Hepatocyte (in vitro differentiated cells): ENCODE measurements around the gene RACGAP1. TPM values are rescaled to one million over a fixed set of nuclear protein-coding genes. Genes with fewer than 3 reads are reported as not detected.

Source experiments
- DNase-seq: peaks from one replicate; pipeline ENCODE4 v3.0.0-alpha.2; 2016; ENCODE audit warnings: low spot score
- H2AFZ ChIP-seq: fragments of 200-600 bp; sonication (generic); 2 replicates; pipeline ENCODE4 v1.6.0; 2016; ENCODE audit warnings: antibody characterized with exemption, mild to moderate bottlenecking
- H3K27ac ChIP-seq: fragments of 200-600 bp; sonication (generic); 2 replicates; pipeline ENCODE4 v1.5.1; 2016; ENCODE audit warnings: mild to moderate bottlenecking
- H3K27me3 ChIP-seq: fragments of 200-600 bp; sonication (generic); 2 replicates; pipeline ENCODE4 v1.6.1; 2016
- H3K36me3 ChIP-seq: fragments of 200-600 bp; sonication (generic); replicated peaks from 2 replicates; pipeline ENCODE4 v1.5.1; 2016; ENCODE audit warnings: low read depth; ENCODE audit not compliant: insufficient read depth
- H3K4me1 ChIP-seq: fragments of 200-600 bp; sonication (generic); 2 replicates; pipeline ENCODE4 v1.5.1; 2016; ENCODE audit warnings: mild to moderate bottlenecking, moderate library complexity; ENCODE audit not compliant: insufficient read depth
- H3K4me2 ChIP-seq: fragments of 200-600 bp; sonication (generic); 2 replicates; pipeline ENCODE4 v1.6.0; 2016
- H3K4me3 ChIP-seq: fragments of 200-600 bp; sonication (generic); 2 replicates; pipeline ENCODE4 v1.5.1; 2016; ENCODE audit warnings: mild to moderate bottlenecking
- H3K79me2 ChIP-seq: fragments of 200-600 bp; sonication (generic); 2 replicates; pipeline ENCODE4 v1.6.0; 2017; ENCODE audit warnings: mild to moderate bottlenecking
- H3K9me2 ChIP-seq: fragments of 200-600 bp; sonication (generic); replicated peaks from 2 replicates; pipeline ENCODE4 v1.6.0; 2017; ENCODE audit warnings: mild to moderate bottlenecking; ENCODE audit not compliant: insufficient read depth
- H3K9me3 ChIP-seq: fragments of 200-600 bp; sonication (generic); 2 replicates; pipeline ENCODE4 v1.5.1; 2016; ENCODE audit warnings: low read depth, mild to moderate bottlenecking
- H4K20me1 ChIP-seq: fragments of 200-600 bp; sonication (generic); 2 replicates; pipeline ENCODE4 v1.6.0; 2016; ENCODE audit warnings: mild to moderate bottlenecking; ENCODE audit not compliant: insufficient read depth, poor library complexity, severe bottlenecking
- EZH2 ChIP-seq: fragments of 200-600 bp; sonication (generic); IDR thresholded peaks from 2 replicates; pipeline ENCODE4 v1.6.1; 2016; ENCODE audit warnings: antibody characterized with exemption, mild to moderate bottlenecking, borderline replicate concordance
- EZH2phosphoT487 ChIP-seq: fragments of 200-600 bp; sonication (generic); IDR thresholded peaks from one replicate; pipeline ENCODE4 v1.6.1; 2018; ENCODE audit warnings: antibody characterized with exemption, mild to moderate bottlenecking, low read depth, moderate library complexity; ENCODE audit not compliant: unreplicated experiment, severe bottlenecking
- WGBS: methylation state at CpG from one replicate; pipeline ENCODE4 v1.1.6; 2016; ENCODE audit warnings: low lambda C conversion rate; ENCODE audit errors: missing lambda C conversion rate; 5-methylcytosine and 5-hydroxymethylcytosine counted together
- polyA plus RNA-seq: library from polyadenylated mRNA; unstranded; fragments of >200 nt; fragmentation: Nextera tagmentation; extraction: Ambion mirVana; gene quantifications from 2 replicates; pipeline ENCODE4 v1.2.1, GENCODE V29; 2016
- total RNA-seq: library from RNA; depleted of rRNA; stranded (reverse); fragments of >200 nt; gene quantifications from 2 replicates; pipeline ENCODE4 v1.2.3, GENCODE V29; 2014
- TF ChIP-seq, protein P1 (sequence below): fragments of 200-600 bp; sonication (generic); IDR thresholded peaks from 2 replicates; pipeline ENCODE4 v1.5.1; 2016; ENCODE audit warnings: antibody characterized with exemption, mild to moderate bottlenecking; ENCODE audit not compliant: poor library complexity

The RACGAP1 gene
- total and polyA plus RNA-seq, 2 experiments from 2014 or later: 17.3 to 22.1 TPM

DNA sequence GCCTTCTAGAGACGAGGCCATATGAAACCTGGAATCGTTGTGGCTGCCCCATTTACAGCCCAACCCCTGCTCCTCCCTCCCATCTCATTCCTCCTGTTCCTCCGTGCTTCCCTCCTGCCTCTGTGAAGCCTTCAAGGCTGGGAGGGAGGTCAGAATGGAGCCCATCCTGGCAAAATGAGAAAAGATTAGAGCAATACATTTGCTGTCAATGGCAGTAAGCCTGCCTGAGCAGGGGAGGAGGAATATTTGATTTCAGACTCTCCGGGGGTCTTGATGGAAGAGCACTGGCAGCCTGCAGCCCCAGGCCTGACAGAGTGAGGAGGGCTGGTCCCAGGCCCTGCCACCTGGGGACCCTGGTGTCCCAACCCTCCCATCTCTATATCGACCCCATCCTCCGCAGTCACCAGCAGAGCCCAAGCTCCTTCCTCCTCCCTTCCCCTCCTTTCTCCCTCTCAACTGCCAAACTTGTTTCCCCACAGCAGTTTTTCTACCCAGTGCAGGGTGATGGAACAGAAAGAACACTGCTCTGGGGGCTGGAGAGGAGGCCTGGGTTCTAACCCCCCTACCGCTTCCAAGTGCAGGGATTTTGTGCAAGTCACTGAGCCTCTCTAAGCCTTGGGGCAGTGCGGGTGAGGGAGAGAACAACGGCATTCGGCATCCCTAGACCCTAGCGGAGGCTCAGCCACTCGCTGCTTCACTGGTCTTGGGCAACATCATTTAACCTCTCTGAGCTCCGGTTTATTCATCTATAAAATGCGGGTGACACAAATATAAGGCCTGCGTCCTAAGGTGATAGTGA, 16.0 kb upstream of the RACGAP1 start:
- Histone ChIP-seq H2AFZ (no peak overlapping the region), H3K36me3 (no peaks in the 10 kb centered on the region), H3K4me1 (peaks cover 8% of the 10 kb centered on the region), H4K20me1 (no peaks in the 10 kb centered on the region), H3K27me3 (no peaks in the 10 kb centered on the region), H3K4me2 (no peak overlapping the region), H3K4me3 (no peak overlapping the region), H3K79me2 (no peaks in the 10 kb centered on the region), H3K9me3 (no peaks in the 10 kb centered on the region), H3K9me2 (no peaks in the 10 kb centered on the region), H3K27ac (no peak overlapping the region)
- DNase-seq: no peak
- WGBS: 74% methylated on average over 15 of the region's 15 CpGs
- TF ChIP-seq, protein P1, sequence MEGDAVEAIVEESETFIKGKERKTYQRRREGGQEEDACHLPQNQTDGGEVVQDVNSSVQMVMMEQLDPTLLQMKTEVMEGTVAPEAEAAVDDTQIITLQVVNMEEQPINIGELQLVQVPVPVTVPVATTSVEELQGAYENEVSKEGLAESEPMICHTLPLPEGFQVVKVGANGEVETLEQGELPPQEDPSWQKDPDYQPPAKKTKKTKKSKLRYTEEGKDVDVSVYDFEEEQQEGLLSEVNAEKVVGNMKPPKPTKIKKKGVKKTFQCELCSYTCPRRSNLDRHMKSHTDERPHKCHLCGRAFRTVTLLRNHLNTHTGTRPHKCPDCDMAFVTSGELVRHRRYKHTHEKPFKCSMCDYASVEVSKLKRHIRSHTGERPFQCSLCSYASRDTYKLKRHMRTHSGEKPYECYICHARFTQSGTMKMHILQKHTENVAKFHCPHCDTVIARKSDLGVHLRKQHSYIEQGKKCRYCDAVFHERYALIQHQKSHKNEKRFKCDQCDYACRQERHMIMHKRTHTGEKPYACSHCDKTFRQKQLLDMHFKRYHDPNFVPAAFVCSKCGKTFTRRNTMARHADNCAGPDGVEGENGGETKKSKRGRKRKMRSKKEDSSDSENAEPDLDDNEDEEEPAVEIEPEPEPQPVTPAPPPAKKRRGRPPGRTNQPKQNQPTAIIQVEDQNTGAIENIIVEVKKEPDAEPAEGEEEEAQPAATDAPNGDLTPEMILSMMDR: no peak
- no peak for TF ChIP-seq EZH2

DNA sequence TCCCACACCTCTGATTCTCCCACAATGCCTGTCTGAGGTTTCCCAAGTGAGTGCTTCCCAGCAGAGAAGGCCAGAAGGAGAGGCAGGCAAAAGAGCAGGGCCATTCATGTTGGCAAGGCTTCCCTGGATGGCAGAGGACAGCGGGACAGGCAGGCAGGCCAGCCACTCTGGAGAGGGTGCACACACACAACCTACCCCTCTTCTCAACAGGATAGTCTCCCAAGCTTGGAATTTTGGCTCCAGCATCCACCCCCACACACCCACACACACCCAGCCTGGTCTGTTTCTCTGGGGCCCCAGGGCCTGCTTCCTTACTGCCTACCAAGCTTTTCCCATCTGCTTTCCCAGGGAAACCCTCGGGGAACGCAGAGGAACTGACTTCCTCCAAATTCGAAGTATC, 15.4 kb upstream of the RACGAP1 start:
- TF ChIP-seq EZH2phosphoT487: no peak
- TF ChIP-seq, protein P1: no peak
- no peak for TF ChIP-seq EZH2
- H3K27ac ChIP-seq: no peak overlapping the region
- H2AFZ ChIP-seq: no peak overlapping the region
- H4K20me1 ChIP-seq: no peaks in the 10 kb centered on the region
- H3K36me3 ChIP-seq: no peaks in the 10 kb centered on the region
- no peaks in the 10 kb centered on the region for H3K27me3 ChIP-seq
- H3K9me3 ChIP-seq: no peaks in the 10 kb centered on the region
- WGBS: 77% methylated on average over 4 of the region's 4 CpGs
- no peak overlapping the region for H3K4me2 ChIP-seq
- no peaks in the 10 kb centered on the region for H3K79me2 ChIP-seq
- no peak overlapping the region for H3K4me3 ChIP-seq
- H3K9me2 ChIP-seq: no peaks in the 10 kb centered on the region
- peaks cover 8% of the 10 kb centered on the region for H3K4me1 ChIP-seq
- no peak for DNase-seq

DNA sequence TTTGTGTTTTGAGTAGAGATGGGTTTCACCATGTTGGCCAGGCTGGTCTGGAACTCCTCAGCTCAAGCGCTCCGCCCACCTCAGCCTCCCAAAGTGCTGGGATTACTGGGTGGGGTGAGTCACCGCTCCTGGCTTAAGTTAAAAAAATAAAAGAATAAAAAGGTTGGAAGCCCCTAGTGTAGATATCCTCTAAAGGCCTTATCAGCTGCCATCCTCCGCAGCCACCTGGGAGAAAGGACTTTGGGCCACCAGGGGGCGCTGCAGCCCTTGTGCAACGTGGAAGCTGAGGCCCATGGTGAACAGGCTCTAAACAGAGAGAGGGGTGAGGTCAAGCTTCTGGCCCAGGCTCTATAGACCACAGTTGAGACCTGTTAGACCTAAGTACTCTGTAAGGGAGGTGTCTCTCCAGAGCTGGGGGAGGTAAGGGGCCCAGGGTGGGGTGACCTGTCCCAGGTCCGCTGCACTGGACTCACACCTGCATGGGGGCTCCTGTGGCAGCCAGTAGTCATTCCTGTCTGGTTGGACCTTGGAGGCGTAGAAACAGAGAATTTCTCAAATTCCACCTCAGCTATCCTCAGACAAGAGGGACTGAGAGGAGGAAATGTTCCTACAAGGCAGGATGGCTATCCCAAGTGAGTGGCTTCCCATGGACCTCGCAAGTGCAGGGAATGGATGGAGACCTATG, 14.0 kb upstream of the RACGAP1 start:
- Histone ChIP-seq H3K4me2 (no peak overlapping the region), H3K9me2 (no peaks in the 10 kb centered on the region), H3K4me3 (no peak overlapping the region), H3K27me3 (no peaks in the 10 kb centered on the region), H3K4me1 (peaks cover 8% of the 10 kb centered on the region), H3K79me2 (no peaks in the 10 kb centered on the region), H3K36me3 (no peaks in the 10 kb centered on the region), H3K27ac (peak overlapping the region; percentile 21), H3K9me3 (no peaks in the 10 kb centered on the region), H2AFZ (no peak overlapping the region), H4K20me1 (no peaks in the 10 kb centered on the region)
- 39% methylated on average over 9 of the region's 9 CpGs for WGBS
- TF ChIP-seq EZH2phosphoT487 (no peak), EZH2 (no peak)
- TF ChIP-seq, protein P1: peak; percentile 88
- DNase-seq: peak; percentile 90
